Skin of body (tissue), 2 donors: ENCODE results near the gene MAP2. TPM values are rescaled to one million over a fixed set of nuclear protein-coding genes. Genes with fewer than 3 reads are reported as not detected.

ENCODE experiments used
- small RNA-seq: library from RNA; depleted of rRNA; stranded (forward); fragments of <200 nt; gene quantifications from one replicate; pipeline ENCODE3, GENCODE V24; 2014; ENCODE audit warnings: low replicate concordance
- total RNA-seq: library from RNA; depleted of rRNA; stranded (reverse); fragments of >200 nt; gene quantifications from one replicate; pipeline ENCODE4 v1.2.3, GENCODE V29; 2014

The MAP2 gene
- total RNA-seq, 1 donor from 2014 or later = 14.4 TPM

Small RNA genes lying within 50 kb of the gene (small RNA-seq; reads per million reads assigned to genes)
- gene RNA5SP118 = not detected
